Endodermal cell (in vitro differentiated cells): ENCODE measurements around the gene MRPL19. TPM values are rescaled to one million over a fixed set of nuclear protein-coding genes. Genes with fewer than 3 reads are reported as not detected.

ENCODE experiments used
- DNase-seq: peaks from one replicate; pipeline ENCODE4 v3.0.0-alpha.2; 2017
- H3K27ac ChIP-seq: 2 replicates; pipeline ENCODE4 v1.5.1; 2013; ENCODE audit warnings: mild to moderate bottlenecking, low read depth, low read length, moderate library complexity
- H3K27me3 ChIP-seq: 2 replicates; pipeline ENCODE4 v1.6.1; 2013; ENCODE audit warnings: mild to moderate bottlenecking, low read length, moderate library complexity; ENCODE audit not compliant: insufficient read depth, control insufficient read depth, poor library complexity, severe bottlenecking
- H3K36me3 ChIP-seq: 2 replicates; pipeline ENCODE4 v1.7.0; 2013; ENCODE audit warnings: mild to moderate bottlenecking, low read length, moderate library complexity; ENCODE audit not compliant: control insufficient read depth, insufficient read depth
- H3K4me1 ChIP-seq: one replicate; pipeline ENCODE4 v1.7.0; 2013; ENCODE audit warnings: low read length; ENCODE audit not compliant: control insufficient read depth, insufficient read depth
- H3K4me3 ChIP-seq: 2 replicates; pipeline ENCODE4 v1.5.1; 2013; ENCODE audit warnings: mild to moderate bottlenecking, low read length, moderate library complexity
- H3K9ac ChIP-seq: 2 replicates; pipeline ENCODE4 v1.6.1; 2013; ENCODE audit warnings: mild to moderate bottlenecking, low read length, moderate library complexity; ENCODE audit not compliant: poor library complexity, severe bottlenecking; ENCODE audit errors: extremely low read depth
- H3K9me3 ChIP-seq: 2 replicates; pipeline ENCODE4 v1.6.1; 2013; ENCODE audit warnings: mild to moderate bottlenecking, low read length, moderate library complexity; ENCODE audit not compliant: control insufficient read depth
- H3K27ac Mint-ChIP-seq: 2 replicates; pipeline ENCODE4 v1.8.0; 2020; ENCODE audit warnings: mixed read lengths
- H3K27me3 Mint-ChIP-seq: 2 replicates; pipeline ENCODE4 v1.8.0; 2021; ENCODE audit warnings: mild to moderate bottlenecking, mixed read lengths; ENCODE audit not compliant: insufficient read depth
- H3K36me3 Mint-ChIP-seq: 2 replicates; pipeline ENCODE4 v1.8.0; 2020; ENCODE audit warnings: low read depth, mixed read lengths
- H3K4me1 Mint-ChIP-seq: 2 replicates; pipeline ENCODE4 v1.8.0; 2020; ENCODE audit warnings: mixed read lengths
- H3K4me3 Mint-ChIP-seq: 2 replicates; pipeline ENCODE4 v1.8.0; 2020; ENCODE audit warnings: mild to moderate bottlenecking, moderate library complexity, mixed read lengths
- H3K9me3 Mint-ChIP-seq: 2 replicates; pipeline ENCODE4 v1.8.0; 2020; ENCODE audit warnings: mild to moderate bottlenecking, mixed read lengths
- CTCF ChIP-seq: fragments of 200-600 bp; sonication (generic); conservative IDR thresholded peaks from 2 replicates; pipeline ENCODE4 v1.5.0; 2021; ENCODE audit warnings: antibody characterized with exemption, mild to moderate bottlenecking
- WGBS, 2 experiments: methylation state at CpG; one replicate each; pipeline versions ENCODE4 v1.1.5 to v1.1.7; 2013; ENCODE audit warnings: missing lambda C conversion rate in 2 of 2, mixed read lengths in 1 of 2; ENCODE audit not compliant: insufficient coverage in 1 of 2, insufficient read length in 1 of 2; 5-methylcytosine and 5-hydroxymethylcytosine counted together
- total RNA-seq, 2 donors: library from RNA; stranded (reverse); fragmentation: NEBNext Ultra II Directional in 1 of 2; extraction: Animal tissue kit (Norgen Biotek cat#: 25700) in 1 of 2; gene quantifications; 2 replicates in 1 of 2; 3 replicates in 1 of 2; pipeline ENCODE4 v1.2.1, GENCODE V29; 2021

MRPL19 gene
- total RNA-seq, 2 donors from 2014 or later = 63.7 to 77.6 TPM

GRCh38 chr2:75603477-75603876 lies 43.1 kb upstream of the MRPL19 start:
- H3K27ac Mint-ChIP-seq = no peak overlapping the region
- TF ChIP-seq CTCF = no peak
- Histone ChIP-seq H3K4me1 (no peaks in the 10 kb centered on the region), H3K27ac (no peak overlapping the region), H3K36me3 (no peaks in the 10 kb centered on the region), H3K9me3 (no peaks in the 10 kb centered on the region), H3K4me3 (no peak overlapping the region), H3K9ac (no peak overlapping the region), H3K27me3 (no peaks in the 10 kb centered on the region)
- no peak for DNase-seq
- whole genome bisulfite sequencing, 2 experiments = 90 to 100% methylated on average over 1 of the region's 1 CpG
- no peaks in the 10 kb centered on the region for H3K9me3 Mint-ChIP-seq
- peaks cover 19% of the 10 kb centered on the region for H3K27me3 Mint-ChIP-seq
- H3K36me3 Mint-ChIP-seq = no peaks in the 10 kb centered on the region
- H3K4me1 Mint-ChIP-seq = peaks cover 11% of the 10 kb centered on the region
- H3K4me3 Mint-ChIP-seq = no peak overlapping the region

- no peaks in the 10 kb centered on the region for H3K9me3 ChIP-seq
- TF ChIP-seq CTCF = no peak
- Mint-ChIP-seq H3K4me3 (no peak overlapping the region), H3K9me3 (no peaks in the 10 kb centered on the region), H3K4me1 (peaks cover 14% of the 10 kb centered on the region), H3K27me3 (peaks cover 26% of the 10 kb centered on the region), H3K36me3 (no peaks in the 10 kb centered on the region), H3K27ac (no peak overlapping the region)
- H3K36me3 ChIP-seq = no peaks in the 10 kb centered on the region
- no peaks in the 10 kb centered on the region for H3K4me1 ChIP-seq
- no peak overlapping the region for H3K27ac ChIP-seq
- H3K9ac ChIP-seq = no peak overlapping the region
- H3K27me3 ChIP-seq = peaks cover under 1% of the 10 kb centered on the region
- DNase-seq = no peak
- WGBS, 2 experiments = 92 to 100% methylated on average over 1 to 4 of the region's 4 CpGs
- no peak overlapping the region for H3K4me3 ChIP-seq
These were observed 42.1 kb upstream of the MRPL19 start for GRCh38 chr2:75604484-75604883.

- Histone ChIP-seq H3K27ac (no peak overlapping the region), H3K4me3 (no peak overlapping the region), H3K9ac (no peak overlapping the region), H3K36me3 (no peaks in the 10 kb centered on the region), H3K9me3 (no peaks in the 10 kb centered on the region), H3K4me1 (no peaks in the 10 kb centered on the region), H3K27me3 (peaks cover 10% of the 10 kb centered on the region)
- Mint-ChIP-seq H3K36me3 (no peaks in the 10 kb centered on the region), H3K27ac (no peak overlapping the region), H3K27me3 (peaks cover 38% of the 10 kb centered on the region), H3K4me3 (no peak overlapping the region), H3K9me3 (no peaks in the 10 kb centered on the region), H3K4me1 (peaks cover 14% of the 10 kb centered on the region)
- 86 to 90% methylated on average over 6 of the region's 6 CpGs for WGBS, 2 experiments
- TF ChIP-seq CTCF = peak; percentile 39
- peak; percentile 57 for DNase-seq
These were observed 40.6 kb upstream of the MRPL19 start for GRCh38 chr2:75605770-75606529.
